CD4-positive, alpha-beta T cell (primary cell): ENCODE measurements around the gene GADD45B. TPM values are rescaled to one million over a fixed set of nuclear protein-coding genes. Genes with fewer than 3 reads are reported as not detected.

Experiments
- ATAC-seq: fragments of 200-7000 bp; cut with Tn5 transposase; one replicate; pipeline ENCODE4 v1.10.0; 2022; ENCODE audit warnings: mild to moderate bottlenecking; ENCODE audit not compliant: poor library complexity
- CTCF ChIA-PET: fragments of 350-600 bp; sonication (Branson Sonifier 250); formaldehyde crosslinking; loops from one replicate; lab custom pipeline; 2021; ENCODE audit warnings: antibody characterized with exemption, inconsistent platforms; lab: Charles Lee
- POLR2A ChIA-PET: fragments of 350-600 bp; sonication (Branson Sonifier 250); formaldehyde crosslinking; loops from one replicate; lab custom pipeline; 2021; ENCODE audit warnings: antibody characterized with exemption, inconsistent platforms; lab: Charles Lee
- DNase-seq, 14 experiments: peaks; one replicate each; pipeline ENCODE4 v3.0.0-alpha.2; 2013 to 2020; ENCODE audit warnings: mixed read lengths in 2 of 14
- H3K27ac ChIP-seq, 2 donors: one replicate each; pipeline versions ENCODE4 v1.5.1 to v1.7.0; 2013; ENCODE audit warnings: low read length in 2 of 2, low read depth in 1 of 2, mild to moderate bottlenecking in 1 of 2
- H3K27me3 ChIP-seq, 2 experiments: 1 replicate in 1 of 2; 2 replicates in 1 of 2; pipeline versions ENCODE4 v1.6.1 to v1.7.0; 2013; ENCODE audit warnings: low read length in 2 of 2, control low read depth in 1 of 2, mild to moderate bottlenecking in 1 of 2, moderate library complexity in 1 of 2; ENCODE audit not compliant: insufficient read depth in 2 of 2, control insufficient read depth in 1 of 2
- H3K36me3 ChIP-seq: one replicate; pipeline ENCODE4 v1.6.1; 2013; ENCODE audit warnings: low read length, control low read depth; ENCODE audit not compliant: insufficient read depth
- H3K4me1 ChIP-seq: one replicate; pipeline ENCODE4 v1.6.1; 2013; ENCODE audit warnings: low read length, control low read depth; ENCODE audit not compliant: insufficient read depth
- H3K4me3 ChIP-seq: one replicate; pipeline ENCODE4 v1.5.1; 2013; ENCODE audit warnings: mild to moderate bottlenecking, low read length, moderate library complexity
- H3K9me3 ChIP-seq, 2 experiments: 1 replicate in 1 of 2; 2 replicates in 1 of 2; pipeline versions ENCODE4 v1.6.1 to v1.7.0; 2013; ENCODE audit warnings: low read length in 2 of 2, mild to moderate bottlenecking in 2 of 2, control low read depth in 1 of 2, moderate library complexity in 1 of 2; ENCODE audit not compliant: control insufficient read depth in 1 of 2, insufficient read depth in 1 of 2
- H3K27ac Mint-ChIP-seq: one replicate; pipeline ENCODE4 v1.8.0; 2020; ENCODE audit warnings: mixed read lengths
- H3K27me3 Mint-ChIP-seq: one replicate; pipeline ENCODE4 v1.8.0; 2021; ENCODE audit warnings: mixed read lengths
- H3K36me3 Mint-ChIP-seq: one replicate; pipeline ENCODE4 v1.8.0; 2021; ENCODE audit warnings: low read depth, mixed read lengths
- H3K4me1 Mint-ChIP-seq: one replicate; pipeline ENCODE4 v1.8.0; 2021; ENCODE audit warnings: low read depth, mixed read lengths
- H3K4me3 Mint-ChIP-seq: one replicate; pipeline ENCODE4 v1.8.0; 2020; ENCODE audit warnings: mild to moderate bottlenecking, mixed read lengths
- H3K9me3 Mint-ChIP-seq: one replicate; pipeline ENCODE4 v1.8.0; 2020; ENCODE audit warnings: mixed read lengths
- intact Hi-C, 2 experiments: fragments of 100-400 bp; cut with DNase I in 1 of 2; cut with micrococcal nuclease in 1 of 2; formaldehyde crosslinking; loops; one replicate each; pipeline versions ENCODE4 v1.15.1 to v1.9.0; 2023 to 2025; cut with DNase I, micrococcal nuclease
- total RNA-seq, 174 experiments: library from RNA in 2 of 174; stranded (reverse) in 2 of 174; gene quantifications; one replicate each; pipeline ENCODE4 v1.2.3 and lab custom pipeline; 2021 to 2026
- TF ChIP-seq, protein P1 (sequence below): fragments of 200-600 bp; IDR thresholded peaks from one replicate; pipeline ENCODE4 v1.8.0; 2022; ENCODE audit warnings: antibody characterized with exemption, mild to moderate bottlenecking

The GADD45B gene
- total RNA-seq, 2 experiments from 2014 or later = 284 to 285 TPM

DNA sequence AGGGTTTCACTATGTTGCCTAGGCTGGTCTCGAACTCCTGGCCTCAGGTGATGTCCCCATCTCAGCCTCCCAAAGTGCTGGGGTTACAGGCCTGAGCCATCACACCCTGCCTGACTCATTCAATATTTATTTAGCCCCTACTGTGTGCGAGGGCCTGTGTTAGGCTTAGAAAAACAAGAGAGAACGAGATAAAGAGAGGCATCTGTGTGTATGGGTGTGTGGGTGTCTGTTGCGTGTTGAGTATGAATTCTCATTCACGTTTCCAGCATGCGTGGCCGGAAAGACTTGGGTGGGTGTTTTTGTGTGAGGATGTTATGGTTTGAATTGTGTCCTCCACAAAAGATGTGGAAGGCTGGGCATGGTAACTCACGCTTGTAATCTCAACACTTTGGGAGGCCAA is 9.5 kb downstream of the GADD45B start:
- CTCF ChIA-PET = no interaction called here
- H3K27ac Mint-ChIP-seq = no peak overlapping the region

DNA sequence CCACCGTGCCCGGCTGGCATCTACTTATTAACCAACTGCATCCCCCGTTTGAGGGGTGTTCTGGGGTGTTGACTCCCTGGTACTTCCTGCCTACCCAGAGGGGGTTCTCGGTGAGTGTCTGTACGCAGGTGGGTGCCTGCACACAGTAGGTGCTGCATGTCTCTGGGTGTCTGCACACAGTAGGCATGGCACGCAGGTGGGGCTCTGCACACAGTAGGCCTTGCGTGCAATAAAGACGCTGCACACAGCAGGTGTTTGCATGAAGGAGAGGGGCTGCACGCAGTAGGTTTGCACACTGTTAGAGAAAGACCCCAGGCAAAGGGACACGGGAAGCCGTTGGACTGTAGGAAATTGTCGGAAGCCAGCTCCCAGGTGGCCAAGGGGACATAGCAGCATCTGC is 11.2 kb downstream of the GADD45B start:
- intact Hi-C loops = loop anchor here in 1 of 2 experiments (10.0 kb wide), 1 partner anchor 48 kb away; no protein-coding TSS in a partner anchor
- Histone ChIP-seq H3K4me1 (peaks cover 24% of the 10 kb centered on the region), H3K27me3 (peaks cover 21% of the 10 kb centered on the region in 2 experiments), H3K36me3 (no peaks in the 10 kb centered on the region), H3K4me3 (no peak overlapping the region), H3K27ac (no peak overlapping the region), H3K9me3 (peaks cover 10 to 21% of the 10 kb centered on the region in 2 experiments)
- H3K4me3 Mint-ChIP-seq = no peak overlapping the region
- H3K9me3 Mint-ChIP-seq = peaks cover 3% of the 10 kb centered on the region
- no peak for ATAC-seq
- DNase-seq = no peak
- no peak overlapping the region for H3K27ac Mint-ChIP-seq
- TF ChIP-seq, protein P1, sequence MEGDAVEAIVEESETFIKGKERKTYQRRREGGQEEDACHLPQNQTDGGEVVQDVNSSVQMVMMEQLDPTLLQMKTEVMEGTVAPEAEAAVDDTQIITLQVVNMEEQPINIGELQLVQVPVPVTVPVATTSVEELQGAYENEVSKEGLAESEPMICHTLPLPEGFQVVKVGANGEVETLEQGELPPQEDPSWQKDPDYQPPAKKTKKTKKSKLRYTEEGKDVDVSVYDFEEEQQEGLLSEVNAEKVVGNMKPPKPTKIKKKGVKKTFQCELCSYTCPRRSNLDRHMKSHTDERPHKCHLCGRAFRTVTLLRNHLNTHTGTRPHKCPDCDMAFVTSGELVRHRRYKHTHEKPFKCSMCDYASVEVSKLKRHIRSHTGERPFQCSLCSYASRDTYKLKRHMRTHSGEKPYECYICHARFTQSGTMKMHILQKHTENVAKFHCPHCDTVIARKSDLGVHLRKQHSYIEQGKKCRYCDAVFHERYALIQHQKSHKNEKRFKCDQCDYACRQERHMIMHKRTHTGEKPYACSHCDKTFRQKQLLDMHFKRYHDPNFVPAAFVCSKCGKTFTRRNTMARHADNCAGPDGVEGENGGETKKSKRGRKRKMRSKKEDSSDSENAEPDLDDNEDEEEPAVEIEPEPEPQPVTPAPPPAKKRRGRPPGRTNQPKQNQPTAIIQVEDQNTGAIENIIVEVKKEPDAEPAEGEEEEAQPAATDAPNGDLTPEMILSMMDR = no peak
- ChIA-PET POLR2A (interaction anchor here (4.9 kb wide), 1 partner anchor 11 kb away, joined by 22 read pairs; the partner anchor contains the start of gene GADD45B), CTCF (no interaction called here)
- no peaks in the 10 kb centered on the region for H3K36me3 Mint-ChIP-seq
- H3K27me3 Mint-ChIP-seq = peaks cover 25% of the 10 kb centered on the region
- peaks cover 10% of the 10 kb centered on the region for H3K4me1 Mint-ChIP-seq

More for the DNA sequence above, 9.5 kb downstream of the GADD45B start:
- Mint-ChIP-seq H3K27me3 (peaks cover 11% of the 10 kb centered on the region), H3K36me3 (no peaks in the 10 kb centered on the region), H3K4me3 (no peak overlapping the region), H3K4me1 (peaks cover 10% of the 10 kb centered on the region), H3K9me3 (peaks cover 3% of the 10 kb centered on the region)
- intact Hi-C loops = loop anchor here in 1 of 2 experiments (10.0 kb wide), 1 partner anchor 49 kb away; no protein-coding TSS in a partner anchor
- H3K36me3 ChIP-seq = no peaks in the 10 kb centered on the region
- peaks cover 10 to 27% of the 10 kb centered on the region in 2 experiments for H3K9me3 ChIP-seq
- no peak overlapping the region for H3K27ac ChIP-seq
- ATAC-seq (no peak), DNase-seq (no peak)
- POLR2A ChIA-PET = interaction anchor here (1.7 kb wide), 1 partner anchor 9 kb away, joined by 11 read pairs; the partner anchor contains the start of gene GADD45B
- no peak overlapping the region for H3K4me3 ChIP-seq
- peaks cover 11 to 12% of the 10 kb centered on the region in 2 experiments for H3K27me3 ChIP-seq
- H3K4me1 ChIP-seq = peaks cover 18% of the 10 kb centered on the region
- TF ChIP-seq, protein P1 = no peak

DNA sequence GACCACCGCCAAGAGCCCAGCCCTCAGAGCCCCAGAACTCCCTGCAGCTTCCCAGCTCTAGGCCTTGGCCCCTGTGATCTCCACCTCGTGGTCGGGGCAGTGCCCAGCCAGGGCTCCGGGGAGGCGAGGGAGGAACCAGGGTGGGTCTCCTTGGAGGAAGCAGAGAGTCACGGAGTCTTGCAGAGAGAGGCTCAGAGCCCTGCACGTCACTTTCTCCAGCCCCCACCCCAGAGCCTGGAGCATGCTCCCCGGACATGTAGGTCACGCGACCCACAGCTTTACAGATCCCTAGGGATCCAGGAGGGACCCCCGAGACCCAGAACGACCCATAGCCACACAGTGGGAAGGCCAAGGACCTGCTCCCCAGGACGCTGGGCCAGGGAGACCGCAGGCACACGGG is 11.9 kb downstream of the GADD45B start:
- intact Hi-C loops = loop anchor here in 1 of 2 experiments (10.0 kb wide), 1 partner anchor 47 kb away; no protein-coding TSS in a partner anchor
- H3K36me3 Mint-ChIP-seq = no peaks in the 10 kb centered on the region
- H3K36me3 ChIP-seq = no peaks in the 10 kb centered on the region
- ChIA-PET CTCF (no interaction called here), POLR2A (interaction anchor here (4.9 kb wide), 1 partner anchor 11 kb away, joined by 22 read pairs; the partner anchor contains the start of gene GADD45B)
- H3K9me3 ChIP-seq = peaks cover 6 to 15% of the 10 kb centered on the region in 2 experiments
- H3K27me3 Mint-ChIP-seq = peaks cover 32% of the 10 kb centered on the region
- TF ChIP-seq, protein P1 = no peak
- no peak overlapping the region for H3K4me3 ChIP-seq
- H3K27me3 ChIP-seq = peaks cover 21 to 26% of the 10 kb centered on the region in 2 experiments
- H3K4me3 Mint-ChIP-seq = no peak overlapping the region
- peaks cover 3% of the 10 kb centered on the region for H3K9me3 Mint-ChIP-seq
- H3K27ac Mint-ChIP-seq = no peak overlapping the region
- H3K4me1 Mint-ChIP-seq = peaks cover 10% of the 10 kb centered on the region
- no peak for ATAC-seq
- H3K27ac ChIP-seq = no peak overlapping the region
- H3K4me1 ChIP-seq = peaks cover 28% of the 10 kb centered on the region
- DNase-seq = no peak
